NCI-H2227 (cell line): Measurements from ENCODE around the gene WDR88.
"Not testable (repeated sequence)": the region's sequence is repeated elsewhere in the genome, so short reads cannot be mapped to it uniquely, and the experiment has no call there.

Source experiments
- DNase-seq: peaks from one replicate; lab custom pipeline; 2025; ENCODE audit not compliant: unreplicated experiment; lab: John Stamatoyannopoulos, UW

The WDR88 gene

DNA sequence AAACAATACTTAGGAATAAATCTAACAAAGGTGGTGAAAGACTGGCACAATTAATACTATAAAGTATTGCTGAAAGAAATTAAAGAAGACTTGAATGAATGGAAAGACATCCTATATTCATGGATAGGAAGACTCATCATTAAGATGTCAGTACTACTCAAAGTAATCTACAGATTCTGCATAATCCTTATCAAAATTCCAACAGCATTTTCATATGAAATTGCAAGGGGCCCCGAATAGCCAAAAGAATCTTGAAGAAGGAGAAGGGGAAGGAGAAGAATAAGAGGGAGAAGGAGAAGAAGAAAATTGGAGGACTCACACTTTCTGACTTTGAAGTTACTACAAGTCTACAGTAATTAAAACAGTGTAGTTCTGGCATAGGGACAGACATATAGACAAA, 36.6 kb downstream of the WDR88 start:
- no peak for DNase-seq

- DNase-seq: no peak
These were observed 39.4 kb downstream of the WDR88 start for GRCh38 chr19:33171222-33171795.

DNA sequence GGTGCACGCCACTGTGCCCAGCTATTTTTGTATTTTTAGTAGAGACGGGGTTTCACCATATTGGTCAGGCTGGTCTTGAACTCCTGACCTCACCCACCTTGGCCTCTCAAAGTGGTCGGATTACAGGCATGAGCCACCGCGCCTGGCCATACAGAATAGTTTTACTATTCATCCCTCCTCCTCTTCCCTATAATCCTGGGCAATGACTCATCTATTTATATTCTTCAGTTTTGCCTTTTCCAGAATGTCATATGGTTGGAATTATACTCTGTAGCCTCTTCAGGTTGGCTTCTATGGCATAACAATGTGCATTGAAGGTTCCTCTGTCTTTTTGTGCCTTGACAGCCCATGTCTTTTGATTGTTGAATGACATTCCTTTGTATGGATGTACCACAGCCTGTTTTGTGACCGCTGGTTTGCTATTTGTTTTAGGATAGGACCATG, 40.0 kb downstream of the WDR88 start:
- DNase-seq: no peak

DNA sequence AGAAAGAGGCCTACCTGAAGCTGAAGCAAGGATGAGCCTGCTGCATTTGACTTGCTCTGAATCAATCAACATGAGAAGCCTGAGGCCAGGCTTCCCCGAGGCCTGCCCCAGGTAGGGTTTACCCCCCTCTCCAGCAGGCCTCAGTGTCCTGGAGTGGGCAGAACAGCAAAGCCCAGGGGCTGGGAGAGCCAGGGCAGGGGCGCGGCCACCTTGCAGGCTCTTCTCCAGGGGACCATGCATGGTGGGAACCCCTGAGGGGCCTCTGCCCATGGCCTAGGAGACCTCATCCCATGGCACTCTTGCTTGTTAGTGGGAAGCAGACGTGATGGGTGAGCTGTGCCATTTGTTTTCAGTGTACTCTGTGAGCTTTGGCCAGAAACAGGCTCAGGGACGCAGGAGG, 42.3 kb downstream of the WDR88 start:
- no peak for DNase-seq

DNA sequence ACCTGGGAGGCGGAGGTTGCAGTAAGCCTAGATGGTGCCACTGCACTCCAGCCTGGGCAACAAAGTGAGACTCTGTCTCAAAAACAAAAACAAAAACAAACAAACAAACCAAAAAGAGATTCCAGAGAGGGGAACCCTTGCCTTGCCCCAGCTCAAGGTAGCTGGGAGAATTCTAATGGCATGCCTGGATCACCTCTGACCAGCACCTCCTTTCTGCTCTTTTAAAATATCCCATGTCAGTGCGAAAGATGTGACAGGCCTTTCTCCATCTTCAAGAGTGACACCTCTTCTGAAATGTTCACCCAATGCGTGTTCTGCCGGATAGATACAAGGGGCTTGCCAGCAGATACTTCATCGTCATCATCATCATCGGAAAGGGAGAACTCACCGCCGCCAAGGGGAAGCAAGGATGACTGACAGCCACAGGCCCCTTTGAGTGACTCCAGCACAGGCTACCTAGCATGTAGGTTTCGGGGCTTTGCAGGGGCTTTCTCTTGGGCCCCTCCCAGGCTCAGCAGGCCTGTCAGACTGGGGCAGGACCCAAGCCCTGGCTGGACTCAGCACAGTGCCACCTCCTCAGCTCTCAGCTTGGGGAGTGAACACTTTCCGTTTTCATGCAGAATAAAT, 43.4 kb downstream of the WDR88 start:
- DNase-seq: no peak

DNA sequence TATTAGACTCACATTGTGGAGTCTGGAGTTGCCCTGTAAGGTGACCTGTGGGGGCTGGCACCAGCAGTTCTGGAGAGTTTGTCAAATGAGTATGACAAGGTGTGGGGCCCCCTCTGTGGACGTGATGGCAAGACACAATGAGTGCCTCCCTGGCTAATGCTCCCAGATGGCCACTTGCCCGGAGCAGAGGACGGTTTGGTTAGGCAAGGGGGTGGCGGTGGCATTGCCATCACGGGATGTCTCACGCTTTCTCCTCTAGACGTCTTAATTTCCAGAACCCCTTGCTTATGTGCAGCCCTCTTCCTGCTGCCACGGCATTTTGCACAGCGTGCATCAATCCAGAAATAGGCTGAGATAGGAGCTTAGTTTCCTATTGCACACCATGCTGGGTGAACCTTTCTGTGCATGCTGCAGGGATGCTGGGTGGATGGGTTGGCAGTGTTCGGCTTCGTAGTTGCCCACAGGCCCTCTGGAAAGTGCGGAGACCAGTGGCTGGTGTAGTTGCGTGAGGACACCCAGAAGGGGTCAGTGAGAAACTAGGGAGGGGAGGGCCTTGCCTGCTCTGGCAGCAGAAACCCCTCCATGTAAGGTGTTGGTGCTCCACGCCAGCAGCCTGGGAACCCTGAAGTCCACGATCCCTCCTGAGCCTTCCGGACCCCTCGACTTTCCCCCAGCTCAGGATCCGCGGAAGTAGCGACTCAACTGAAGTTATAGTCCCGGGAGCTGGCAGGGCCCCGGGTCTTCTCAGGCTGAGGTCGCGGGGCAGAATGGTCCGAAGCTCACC, 44.2 kb downstream of the WDR88 start:
- peak; percentile 91 for DNase-seq

DNA sequence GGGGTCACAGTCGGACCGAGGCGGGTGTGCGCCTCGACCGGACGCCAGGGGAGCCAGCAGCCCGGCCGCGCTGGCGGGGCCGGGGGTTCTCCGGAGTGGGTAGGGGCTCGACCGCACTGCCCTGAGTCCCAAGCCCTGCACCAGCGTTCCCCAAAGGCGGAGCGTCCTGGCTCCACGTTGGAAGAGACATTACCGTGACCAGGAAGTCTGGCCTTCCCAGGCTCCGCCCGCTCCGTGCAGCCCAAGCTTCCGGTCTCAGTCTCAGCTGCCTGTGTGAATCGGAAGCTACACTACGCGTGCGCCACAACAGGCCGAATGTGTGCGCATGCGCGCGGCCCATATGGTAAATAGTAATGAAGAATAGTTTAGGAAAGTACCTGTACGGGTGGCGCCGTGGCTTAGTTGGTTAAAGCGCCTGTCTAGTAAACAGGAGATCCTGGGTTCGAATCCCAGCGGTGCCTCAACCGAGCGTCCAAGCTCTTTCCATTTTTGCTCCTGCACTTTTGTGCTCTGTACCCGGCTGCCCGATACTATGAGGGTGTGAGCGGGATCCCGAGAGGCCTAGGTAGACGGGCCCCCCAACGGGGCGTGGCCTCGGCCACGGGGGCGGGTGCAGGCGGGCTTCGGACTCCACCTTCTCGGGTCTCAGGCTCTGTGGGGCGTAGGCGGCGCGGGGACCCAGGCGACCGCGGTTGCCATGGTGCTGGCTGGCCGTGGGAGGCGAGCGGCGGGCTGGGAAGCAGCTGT, 44.9 kb downstream of the WDR88 start:
- peak; percentile 100 for DNase-seq

DNA sequence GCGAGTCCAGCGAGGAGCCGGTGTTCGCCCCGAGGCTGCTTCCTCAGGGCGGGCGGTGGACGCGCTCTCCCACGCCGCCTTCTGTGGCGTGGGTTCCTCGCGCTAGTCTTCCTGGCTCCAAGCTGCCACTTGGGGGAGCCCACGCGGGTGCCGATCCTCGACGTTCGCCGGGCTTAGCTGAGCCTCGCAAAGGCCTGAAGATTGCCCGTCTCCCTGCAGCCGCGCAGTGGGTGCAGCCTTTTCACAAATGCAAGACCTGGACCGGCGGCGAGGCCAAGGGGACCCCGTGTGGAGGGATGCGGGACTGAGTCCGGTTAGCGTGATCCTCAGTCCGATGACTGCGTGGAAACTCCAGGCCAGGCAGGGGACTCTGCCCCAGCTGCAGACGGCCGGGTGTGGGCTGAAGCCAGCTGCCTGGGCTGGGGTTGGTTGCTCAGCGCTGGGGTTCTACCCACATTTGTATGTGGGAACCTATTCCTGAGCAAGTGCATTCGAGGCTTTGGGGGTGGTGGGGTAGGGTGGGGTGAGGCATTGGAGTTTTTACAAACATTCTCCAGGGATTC, 45.6 kb downstream of the WDR88 start:
- peak; percentile 98 for DNase-seq

- peak; percentile 82 for DNase-seq
These were observed 54.7 kb downstream of the WDR88 start for GRCh38 chr19:33186431-33187182.

DNA sequence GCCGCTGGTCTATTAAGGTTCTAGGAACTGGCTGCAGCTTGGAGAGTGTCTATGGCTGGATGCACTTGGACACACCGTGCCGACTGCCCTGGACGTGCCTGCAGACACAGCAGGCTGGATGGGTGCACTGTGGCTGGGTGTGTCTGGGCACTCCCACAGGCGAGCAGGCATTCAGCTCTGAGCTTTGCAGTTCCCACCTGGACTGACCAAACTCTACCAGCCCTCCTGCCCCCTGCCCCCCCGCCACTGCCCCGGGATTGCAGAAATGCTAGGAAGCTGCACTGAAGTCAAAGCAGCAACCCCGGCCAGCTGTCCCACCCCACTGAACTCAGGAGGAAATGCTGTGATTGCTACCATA, 55.2 kb downstream of the WDR88 start:
- DNase-seq: no peak

- DNase-seq: no peak
These were observed 57.5 kb downstream of the WDR88 start for GRCh38 chr19:33189453-33189852.

DNA sequence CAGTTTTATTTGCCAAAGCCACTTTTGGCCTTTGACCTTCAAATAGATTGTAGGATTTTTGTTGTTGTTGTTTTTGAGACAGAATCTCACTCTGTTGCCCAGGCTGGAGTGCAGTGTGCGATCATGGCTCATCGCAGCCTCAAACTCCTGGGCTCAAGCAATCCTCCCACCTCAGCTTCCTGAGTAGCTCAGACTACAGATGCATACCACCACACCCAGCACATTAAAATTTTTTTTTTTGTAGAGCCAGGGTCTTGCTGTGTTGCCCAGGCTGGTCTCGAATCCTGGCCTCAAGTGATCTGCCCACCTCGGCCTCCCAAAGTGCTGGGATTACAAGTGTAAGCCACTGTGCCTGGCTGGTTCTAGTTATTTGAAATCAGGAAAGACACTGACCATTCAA, 59.2 kb downstream of the WDR88 start:
- DNase-seq: not testable (repeated sequence)

DNA sequence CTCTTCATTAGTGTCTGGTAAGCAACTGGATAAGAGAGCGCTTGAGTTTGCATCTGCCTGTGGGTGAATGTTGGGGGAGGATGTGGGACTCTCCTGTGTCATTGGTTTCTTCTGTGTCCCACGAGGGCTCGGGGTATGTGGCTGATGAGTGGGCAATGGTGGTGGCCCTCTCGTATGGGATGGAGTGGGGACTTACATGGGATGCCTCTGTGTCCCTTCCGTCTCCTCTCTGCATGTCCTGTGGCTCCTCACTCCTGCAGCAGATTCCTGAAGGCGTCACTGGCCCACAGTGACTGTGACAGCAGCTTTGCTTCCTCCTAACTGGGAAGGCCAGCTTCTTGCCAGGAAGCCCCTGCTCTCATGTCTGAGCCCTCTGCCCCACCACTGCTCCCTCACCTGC, 59.6 kb downstream of the WDR88 start:
- no peak for DNase-seq

- DNase-seq: no peak
These were observed 60.1 kb downstream of the WDR88 start for GRCh38 chr19:33192010-33192409.

GRCh38 chr19:33193269-33193864, 61.5 kb downstream of the WDR88 start:
- no peak for DNase-seq

DNA sequence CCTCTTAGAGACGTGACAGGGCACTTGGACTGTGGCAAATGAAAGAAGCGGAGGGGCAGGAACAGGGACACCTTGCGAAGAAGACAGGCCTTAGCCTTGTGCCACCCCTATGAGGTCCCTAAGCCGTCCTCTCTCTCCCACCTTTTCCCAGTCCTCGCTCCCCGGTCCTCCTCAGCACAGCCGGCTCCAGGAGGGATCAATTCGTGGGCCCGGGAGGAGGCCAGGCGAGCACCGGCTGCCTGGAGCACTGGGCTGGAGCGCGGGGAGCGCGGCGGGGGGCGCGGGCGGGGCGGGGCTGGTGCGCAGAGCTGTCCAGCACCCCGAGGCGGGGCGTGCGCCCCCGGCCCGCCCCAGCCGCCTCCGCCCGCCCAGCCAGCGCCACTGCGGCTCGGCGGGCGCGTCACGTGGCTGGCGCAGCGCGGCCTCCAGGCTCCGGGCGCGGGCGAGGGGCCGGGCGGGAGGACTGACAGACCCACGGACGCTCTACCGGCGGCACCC, 62.0 kb downstream of the WDR88 start, which contains the start of gene LRP3:
LRP3 (plus strand) TSS at position 466 of the 498 bp plus-strand sequence. CDS start 456 bp downstream, outside the sequence.
- DNase-seq: peak; percentile 95

- DNase-seq: peak; percentile 77
These were observed 62.6 kb downstream of the WDR88 start for GRCh38 chr19:33194532-33194885.

DNA sequence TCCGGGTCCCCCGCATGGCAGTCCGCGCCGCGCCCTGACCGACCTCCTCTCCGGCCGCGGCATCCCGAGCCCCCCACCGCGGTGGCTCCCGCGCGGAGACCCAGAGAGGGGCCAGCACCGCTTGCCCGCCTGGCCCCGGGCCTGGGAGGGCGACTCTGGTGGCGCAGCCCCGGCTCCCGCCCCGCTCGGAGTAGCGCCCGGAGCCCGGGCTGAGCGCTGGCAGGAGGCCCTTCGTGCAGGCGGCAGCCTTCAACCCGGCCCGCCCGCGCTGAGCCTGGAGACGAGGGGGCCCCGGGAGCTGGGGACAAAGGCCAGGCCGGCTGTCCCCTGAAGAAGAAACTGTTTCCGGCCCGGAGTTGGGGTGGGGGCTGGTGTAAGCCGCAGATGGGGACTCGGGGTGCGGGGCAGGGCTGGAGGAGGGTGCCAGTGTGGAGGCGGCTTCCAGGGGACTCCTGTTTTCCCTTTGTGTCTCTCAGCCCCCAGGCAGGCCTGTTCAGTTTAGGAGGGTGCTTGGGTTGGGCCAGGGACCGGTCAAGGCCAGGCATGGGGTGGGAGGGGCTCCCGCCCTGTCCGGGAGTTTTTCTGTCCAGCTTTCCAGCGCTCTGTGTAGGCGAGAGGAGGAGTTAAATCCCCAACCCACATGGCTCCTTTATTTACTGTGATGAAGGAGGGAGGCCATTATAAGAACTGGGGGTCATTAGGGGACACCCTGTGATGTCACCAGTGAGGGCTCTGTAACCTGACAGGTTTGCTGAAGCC, 63.2 kb downstream of the WDR88 start:
- DNase-seq: peak; percentile 77

DNA sequence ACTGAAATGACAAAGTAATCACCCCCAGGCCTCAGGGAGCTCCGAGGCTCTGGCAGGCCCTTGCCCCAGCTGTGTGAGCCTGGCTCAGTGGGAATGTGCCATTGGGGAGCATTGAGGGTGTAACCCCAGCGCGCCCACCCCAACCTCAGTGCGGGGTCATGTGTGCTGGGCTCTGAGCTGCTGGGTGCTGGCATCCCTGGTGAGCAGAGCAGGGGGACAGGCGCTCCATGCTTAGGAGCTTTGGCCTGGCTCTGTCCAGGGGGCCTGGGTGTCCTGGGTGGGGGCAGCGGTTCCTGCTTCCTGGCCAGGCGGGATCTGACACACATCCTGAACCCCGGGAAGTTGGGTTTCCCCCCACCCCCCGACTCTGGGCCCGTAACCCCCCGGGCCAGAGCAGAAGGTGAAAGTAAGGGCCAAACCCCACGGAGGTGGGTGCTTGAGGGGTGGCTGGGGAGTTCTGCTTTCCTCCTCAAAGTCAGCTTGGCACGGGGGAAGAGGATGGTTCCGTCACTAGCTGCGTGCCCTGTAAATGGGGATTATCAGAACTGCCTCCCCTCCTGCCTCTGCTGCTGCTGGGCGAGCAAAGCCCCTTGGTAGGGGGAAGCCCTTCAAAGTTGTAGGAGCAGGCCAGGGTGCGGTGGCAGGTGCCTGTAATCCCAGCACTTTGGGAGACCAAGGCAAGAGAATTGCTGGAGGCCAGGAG, 63.9 kb downstream of the WDR88 start:
- no peak for DNase-seq
